ENCODE data around the gene RASGRF2. TPM values are rescaled to one million over a fixed set of nuclear protein-coding genes. Genes with fewer than 3 reads are reported as not detected.

RASGRF2 gene
- total and polyA plus RNA-seq, 9 of the 15 experiments (the other 6 are each of a cell fraction or from before 2014, with no cell fraction given), result 0.01 to 0.22 (median 0.08) TPM; not detected in 2

- WGBS (ENCODE audit: insufficient coverage, low coverage, missing lambda C conversion rate), result 0% methylated on average over 3 of the region's 3 CpGs
- in situ Hi-C loops (cut with MboI), result no loop called here
- ATAC-seq, result no peak
- no peak for TF ChIP-seq GTF2B (IDR thresholded peaks at IDR 0.05; ENCODE audit: extremely low read depth, insufficient read length)
- TF ChIP-seq AFF4 (CRISPR knock-in tag; IDR thresholded peaks at IDR 0.05), result no peak
- no peak for TF ChIP-seq SRSF9 (IDR thresholded peaks at IDR 0.05; ENCODE audit: borderline replicate concordance, low read depth, low read length)
- no peak for TF ChIP-seq ZBTB26 (CRISPR knock-in tag; IDR thresholded peaks at IDR 0.05)
- TF ChIP-seq ETV1 (tag; conservative IDR thresholded peaks at IDR 0.05; ENCODE audit: low read depth), result no peak
- TF ChIP-seq POLR3G (IDR thresholded peaks at IDR 0.05; ENCODE audit: extremely low read depth, insufficient read length, insufficient replicate concordance), result no peak
- TF ChIP-seq SMARCB1 (IDR thresholded peaks at IDR 0.05; ENCODE audit: insufficient read length, low read depth), result no peak
- TF ChIP-seq DLX4 (CRISPR knock-in tag; IDR thresholded peaks at IDR 0.05), result no peak
- no peak for TF ChIP-seq ZNF280B (CRISPR knock-in tag; IDR thresholded peaks at IDR 0.05)
- no peak for TF ChIP-seq NR2C1 (IDR thresholded peaks at IDR 0.05)
- no peak for TF ChIP-seq NR2C1 (tag; IDR thresholded peaks at IDR 0.05)
- TF ChIP-seq POLR2H (tag; IDR thresholded peaks at IDR 0.05; ENCODE audit: low read depth), result no peak
- no peak for TF ChIP-seq EP300 (IDR thresholded peaks at IDR 0.05; ENCODE audit: low read length)
- TF ChIP-seq MYC (IDR thresholded peaks at IDR 0.05; ENCODE audit: low read depth, low read length), result no peak
- TF ChIP-seq MYC (CRISPR knock-in tag; IDR thresholded peaks at IDR 0.05; ENCODE audit: borderline replicate concordance, low read depth), result no peak
- no peak for TF ChIP-seq ZFP36 (IDR thresholded peaks at IDR 0.05; ENCODE audit: low read depth, low read length, partially characterized antibody)
Measured at GRCh38 chr5:81014348-81014747, 54.2 kb downstream of the RASGRF2 start.

More at GRCh38 chr5:81014348-81014747, 54.2 kb downstream of the RASGRF2 start:
- Histone ChIP-seq H3K27ac (ENCODE audit: extremely low read depth, low read depth, low read length) (no peak overlapping the region), H3K36me3 (ENCODE audit: control insufficient read depth, insufficient read depth, low read length) (no peaks in the 10 kb centered on the region), H3K4me1 (replicated peaks in 1 of 2; ENCODE audit: control insufficient read depth in 2 of 2, insufficient read depth in 2 of 2, low read length in 2 of 2) (no peaks in the 10 kb centered on the region), H3K4me2 (ENCODE audit: insufficient read depth, low read length) (no peak overlapping the region), H3K9ac (ENCODE audit: insufficient read depth in 1 of 2, low read depth in 2 of 2, low read length in 2 of 2) (no peak overlapping the region), H3K9me3 (replicated peaks; ENCODE audit: control insufficient read depth, insufficient read depth, low read depth, low read length) (no peaks in the 10 kb centered on the region), H2AFZ (ENCODE audit: low read depth, low read length) (no peak overlapping the region), H3K9me1 (ENCODE audit: control insufficient read depth, insufficient read depth, low read length) (no peaks in the 10 kb centered on the region), H4K20me1 (replicated peaks; ENCODE audit: control insufficient read depth, insufficient read depth, low read length) (no peaks in the 10 kb centered on the region), H3K79me2 (ENCODE audit: control insufficient read depth, insufficient read depth, low read length) (no peaks in the 10 kb centered on the region), H3K4me3 (no peak overlapping the region), H3K27me3 (ENCODE audit: control insufficient read depth in 2 of 2, insufficient read depth in 2 of 2, low read length in 2 of 2) (peaks cover 16 to 20% of the 10 kb centered on the region in 2 experiments)
- ChIA-PET CTCF (ENCODE audit: low intra/inter-chr PET ratio) (no interaction called here), POLR2A (no interaction called here)
- FAIRE-seq, result no peak
- intact Hi-C loops (cut with micrococcal nuclease), result no loop called here
- DNase-seq (ENCODE audit: extremely low read depth in 1 of 4, low spot score in 3 of 4), result no peak
- no TSS peak for BruUV-seq (replicated peaks)

Data from K562 (cell line).